H1 (cell line): Measurements from ENCODE around the gene RAB31. TPM values are rescaled to one million over a fixed set of nuclear protein-coding genes. Genes with fewer than 3 reads are reported as not detected.

ENCODE experiments used
- ATF3 ChIP-seq: IDR thresholded peaks from 2 replicates; pipeline ENCODE4 v1.6.1; 2011; ENCODE audit warnings: low read depth, mild to moderate bottlenecking, low read length; ENCODE audit not compliant: insufficient read depth
- GABPA ChIP-seq: IDR thresholded peaks from 2 replicates; pipeline ENCODE4 v1.6.1; 2011; ENCODE audit warnings: mild to moderate bottlenecking, low read length, moderate library complexity, borderline replicate concordance; ENCODE audit not compliant: insufficient read depth
- YY1 ChIP-seq: IDR thresholded peaks from 2 replicates; pipeline ENCODE4 v1.6.1; 2011; ENCODE audit warnings: low read depth, mild to moderate bottlenecking, low read length
- polyA plus RNA-seq, 7 experiments: library from polyadenylated mRNA; depleted of rRNA in 3 of 7; stranded (reverse) in 5 of 7; unstranded in 2 of 7; fragments of >200 nt in 5 of 7; fragments of 200-250 nt in 2 of 7; gene quantifications; 1 replicate in 5 of 7; 2 replicates in 1 of 7; 4 replicates in 1 of 7; pipeline versions ENCODE4 v1.2.1 to v1.2.3, GENCODE V29; 2011 to 2013; ENCODE audit warnings: missing spikeins in 2 of 7, mixed read lengths in 2 of 7
- total RNA-seq: library from RNA; stranded (reverse); fragmentation: NEBNext Ultra II Directional; extraction: Animal tissue kit (Norgen Biotek cat#: 25700); gene quantifications from 2 replicates; pipeline ENCODE4 v1.2.1, GENCODE V29; 2021

Gene RAB31
- total and polyA plus RNA-seq, 2 of the 8 experiments (the other 6 are each of a cell fraction or from before 2014, with no cell fraction given) = 15.2 to 40.9 TPM

GRCh38 chr18:9771261-9771976 is 63.3 kb downstream of the RAB31 start (continued):
- peak; percentile 52; the same call in 1 of the 2 replicates for TF ChIP-seq GABPA
- TF ChIP-seq ATF3 = no peak
- 0 out of 2 replicates have a peak, but pooled peaks have one; percentile 60 for TF ChIP-seq YY1
